ENCODE measurements around the gene INSR. TPM values are rescaled to one million over a fixed set of nuclear protein-coding genes. Genes with fewer than 3 reads are reported as not detected.

INSR gene
- total and polyA plus RNA-seq, 2 experiments from 2014 or later: 19.2 to 52.1 TPM

DNA sequence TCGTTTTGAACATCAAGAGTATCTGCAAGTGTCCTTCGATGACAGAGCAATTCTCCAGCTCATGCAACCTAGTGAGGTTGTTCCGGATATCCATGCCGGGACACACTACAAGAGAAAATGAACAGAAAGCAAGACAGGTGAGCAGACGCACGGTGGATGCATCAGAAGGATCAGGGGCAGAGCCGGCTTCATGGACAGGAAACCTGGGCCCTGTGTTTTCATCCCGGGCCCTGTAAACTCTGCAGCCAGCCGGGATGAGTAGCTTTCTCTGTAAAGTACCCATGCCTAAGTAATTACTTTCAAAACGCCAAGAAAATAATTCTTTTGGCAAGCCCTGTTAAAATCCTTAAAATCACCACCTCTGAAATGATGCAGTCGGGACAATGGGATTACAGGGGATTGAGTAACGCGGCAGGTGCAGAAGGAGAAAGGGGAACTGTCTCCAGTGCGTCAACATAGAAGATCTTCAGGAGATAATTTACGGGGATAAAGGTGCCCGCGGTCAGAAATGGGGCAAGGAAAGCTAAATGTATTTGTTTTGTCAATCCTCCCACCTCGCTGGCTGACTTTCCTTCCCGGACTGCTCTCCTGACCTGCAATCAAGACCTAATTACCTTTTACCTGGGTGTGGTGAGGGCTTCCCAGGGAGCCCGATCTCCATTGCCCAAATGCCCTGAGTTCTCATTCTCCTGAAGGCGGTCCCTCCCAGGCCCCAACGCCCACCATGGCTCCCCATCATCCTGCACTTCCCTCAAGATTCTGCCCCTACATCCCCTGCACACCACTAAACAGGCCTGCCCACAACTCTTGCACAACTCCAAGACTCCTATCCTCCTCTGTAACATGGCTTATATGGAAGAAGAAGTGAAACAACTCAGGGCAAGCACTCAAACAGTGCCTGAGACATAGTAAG is 26.2 kb downstream of the INSR start:
- peaks cover 38% of the 10 kb centered on the region for H3K79me2 ChIP-seq (replicated peaks; ENCODE audit: insufficient read depth)
- no peak for DNase-seq (ENCODE audit: low spot score)
- H3K27me3 ChIP-seq (ENCODE audit: insufficient read depth): no peaks in the 10 kb centered on the region
- H3K27ac ChIP-seq (ENCODE audit: low read depth): no peak overlapping the region
- H4K20me1 ChIP-seq (replicated peaks; ENCODE audit: insufficient read depth): no peaks in the 10 kb centered on the region; the same call in 1 of the 2 replicates
- H3K36me3 Mint-ChIP-seq (ENCODE audit: low read depth): peaks cover 15% of the 10 kb centered on the region
- no peaks in the 10 kb centered on the region for H3F3A ChIP-seq (replicated peaks; ENCODE audit: low read depth)
- no peak for ATAC-seq
- H3K4me3 ChIP-seq: no peak overlapping the region
- H3K4me2 ChIP-seq: no peak overlapping the region
- H3K9me2 ChIP-seq (ENCODE audit: insufficient read depth): no peaks in the 10 kb centered on the region
- H3K4me1 Mint-ChIP-seq: peaks cover 3% of the 10 kb centered on the region; the same call in 1 of the 3 replicates
- no peaks in the 10 kb centered on the region; the same call in 1 of the 2 replicates for H3K4me1 ChIP-seq (ENCODE audit: insufficient read depth)
- no peak overlapping the region for H2AFZ ChIP-seq
- TF ChIP-seq REST (IDR thresholded peaks at IDR 0.05; ENCODE audit: unreplicated experiment) (no peak), ZNF331 (CRISPR knock-in tag; IDR thresholded peaks at IDR 0.05; ENCODE audit: low read depth) (no peak), CREB1 (CRISPR knock-in tag; IDR thresholded peaks at IDR 0.05; ENCODE audit: low read depth) (no peak), ZNF114 (CRISPR knock-in tag; IDR thresholded peaks at IDR 0.05) (no peak), STAT1 (IDR thresholded peaks at IDR 0.05; ENCODE audit: unreplicated experiment) (no peak), JUNB (IDR thresholded peaks at IDR 0.05; ENCODE audit: unreplicated experiment) (no peak)
- TF ChIP-seq, protein P1, sequence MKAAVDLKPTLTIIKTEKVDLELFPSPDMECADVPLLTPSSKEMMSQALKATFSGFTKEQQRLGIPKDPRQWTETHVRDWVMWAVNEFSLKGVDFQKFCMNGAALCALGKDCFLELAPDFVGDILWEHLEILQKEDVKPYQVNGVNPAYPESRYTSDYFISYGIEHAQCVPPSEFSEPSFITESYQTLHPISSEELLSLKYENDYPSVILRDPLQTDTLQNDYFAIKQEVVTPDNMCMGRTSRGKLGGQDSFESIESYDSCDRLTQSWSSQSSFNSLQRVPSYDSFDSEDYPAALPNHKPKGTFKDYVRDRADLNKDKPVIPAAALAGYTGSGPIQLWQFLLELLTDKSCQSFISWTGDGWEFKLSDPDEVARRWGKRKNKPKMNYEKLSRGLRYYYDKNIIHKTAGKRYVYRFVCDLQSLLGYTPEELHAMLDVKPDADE (IDR thresholded peaks at IDR 0.05): no peak
- TF ChIP-seq, protein P2, sequence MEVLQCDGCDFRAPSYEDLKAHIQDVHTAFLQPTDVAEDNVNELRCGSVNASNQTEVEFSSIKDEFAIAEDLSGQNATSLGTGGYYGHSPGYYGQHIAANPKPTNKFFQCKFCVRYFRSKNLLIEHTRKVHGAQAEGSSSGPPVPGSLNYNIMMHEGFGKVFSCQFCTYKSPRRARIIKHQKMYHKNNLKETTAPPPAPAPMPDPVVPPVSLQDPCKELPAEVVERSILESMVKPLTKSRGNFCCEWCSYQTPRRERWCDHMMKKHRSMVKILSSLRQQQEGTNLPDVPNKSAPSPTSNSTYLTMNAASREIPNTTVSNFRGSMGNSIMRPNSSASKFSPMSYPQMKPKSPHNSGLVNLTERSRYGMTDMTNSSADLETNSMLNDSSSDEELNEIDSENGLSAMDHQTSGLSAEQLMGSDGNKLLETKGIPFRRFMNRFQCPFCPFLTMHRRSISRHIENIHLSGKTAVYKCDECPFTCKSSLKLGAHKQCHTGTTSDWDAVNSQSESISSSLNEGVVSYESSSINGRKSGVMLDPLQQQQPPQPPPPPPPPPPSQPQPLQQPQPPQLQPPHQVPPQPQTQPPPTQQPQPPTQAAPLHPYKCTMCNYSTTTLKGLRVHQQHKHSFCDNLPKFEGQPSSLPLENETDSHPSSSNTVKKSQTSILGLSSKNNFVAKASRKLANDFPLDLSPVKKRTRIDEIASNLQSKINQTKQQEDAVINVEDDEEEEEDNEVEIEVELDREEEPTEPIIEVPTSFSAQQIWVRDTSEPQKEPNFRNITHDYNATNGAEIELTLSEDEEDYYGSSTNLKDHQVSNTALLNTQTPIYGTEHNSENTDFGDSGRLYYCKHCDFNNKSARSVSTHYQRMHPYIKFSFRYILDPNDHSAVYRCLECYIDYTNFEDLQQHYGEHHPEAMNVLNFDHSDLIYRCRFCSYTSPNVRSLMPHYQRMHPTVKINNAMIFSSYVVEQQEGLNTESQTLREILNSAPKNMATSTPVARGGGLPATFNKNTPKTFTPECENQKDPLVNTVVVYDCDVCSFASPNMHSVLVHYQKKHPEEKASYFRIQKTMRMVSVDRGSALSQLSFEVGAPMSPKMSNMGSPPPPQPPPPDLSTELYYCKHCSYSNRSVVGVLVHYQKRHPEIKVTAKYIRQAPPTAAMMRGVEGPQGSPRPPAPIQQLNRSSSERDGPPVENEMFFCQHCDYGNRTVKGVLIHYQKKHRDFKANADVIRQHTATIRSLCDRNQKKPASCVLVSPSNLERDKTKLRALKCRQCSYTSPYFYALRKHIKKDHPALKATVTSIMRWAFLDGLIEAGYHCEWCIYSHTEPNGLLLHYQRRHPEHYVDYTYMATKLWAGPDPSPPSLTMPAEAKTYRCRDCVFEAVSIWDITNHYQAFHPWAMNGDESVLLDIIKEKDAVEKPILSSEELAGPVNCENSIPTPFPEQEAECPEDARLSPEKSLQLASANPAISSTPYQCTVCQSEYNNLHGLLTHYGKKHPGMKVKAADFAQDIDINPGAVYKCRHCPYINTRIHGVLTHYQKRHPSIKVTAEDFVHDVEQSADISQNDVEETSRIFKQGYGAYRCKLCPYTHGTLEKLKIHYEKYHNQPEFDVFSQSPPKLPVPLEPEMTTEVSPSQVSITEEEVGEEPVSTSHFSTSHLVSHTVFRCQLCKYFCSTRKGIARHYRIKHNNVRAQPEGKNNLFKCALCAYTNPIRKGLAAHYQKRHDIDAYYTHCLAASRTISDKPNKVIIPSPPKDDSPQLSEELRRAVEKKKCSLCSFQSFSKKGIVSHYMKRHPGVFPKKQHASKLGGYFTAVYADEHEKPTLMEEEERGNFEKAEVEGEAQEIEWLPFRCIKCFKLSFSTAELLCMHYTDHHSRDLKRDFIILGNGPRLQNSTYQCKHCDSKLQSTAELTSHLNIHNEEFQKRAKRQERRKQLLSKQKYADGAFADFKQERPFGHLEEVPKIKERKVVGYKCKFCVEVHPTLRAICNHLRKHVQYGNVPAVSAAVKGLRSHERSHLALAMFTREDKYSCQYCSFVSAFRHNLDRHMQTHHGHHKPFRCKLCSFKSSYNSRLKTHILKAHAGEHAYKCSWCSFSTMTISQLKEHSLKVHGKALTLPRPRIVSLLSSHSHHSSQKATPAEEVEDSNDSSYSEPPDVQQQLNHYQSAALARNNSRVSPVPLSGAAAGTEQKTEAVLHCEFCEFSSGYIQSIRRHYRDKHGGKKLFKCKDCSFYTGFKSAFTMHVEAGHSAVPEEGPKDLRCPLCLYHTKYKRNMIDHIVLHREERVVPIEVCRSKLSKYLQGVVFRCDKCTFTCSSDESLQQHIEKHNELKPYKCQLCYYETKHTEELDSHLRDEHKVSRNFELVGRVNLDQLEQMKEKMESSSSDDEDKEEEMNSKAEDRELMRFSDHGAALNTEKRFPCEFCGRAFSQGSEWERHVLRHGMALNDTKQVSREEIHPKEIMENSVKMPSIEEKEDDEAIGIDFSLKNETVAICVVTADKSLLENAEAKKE (CRISPR knock-in tag; IDR thresholded peaks at IDR 0.05): no peak
- H3K27ac Mint-ChIP-seq: no peak overlapping the region
- no peaks in the 10 kb centered on the region; the same call in 2 of the 3 replicates for H3K9me3 Mint-ChIP-seq
- H3K27me3 Mint-ChIP-seq (ENCODE audit: insufficient read depth, low read depth, poor library complexity): no peaks in the 10 kb centered on the region
- H3K36me3 ChIP-seq (ENCODE audit: insufficient read depth): no peaks in the 10 kb centered on the region
- no peak overlapping the region for H3K4me3 Mint-ChIP-seq
